HepG2 (cell line): Measurements from ENCODE around the gene PLEKHH3. TPM values are rescaled to one million over a fixed set of nuclear protein-coding genes. Genes with fewer than 3 reads are reported as not detected.

ENCODE experiments used
- ATAC-seq: fragments of 200-7000 bp; cut with Tn5 transposase; 3 replicates; pipeline ENCODE4 v1.9.1; 2020; ENCODE audit warnings: mild to moderate bottlenecking, moderate library complexity
- BruUV-seq: library from RNA; stranded (reverse); fragments of 400-500 nt; replicated peaks from 2 replicates; lab custom pipeline; 2021; lab: Mats Ljungman, UMichigan
- CTCF ChIA-PET: fragments of 300-600 bp; formaldehyde crosslinking; extraction: SDS; loops from one replicate; lab custom pipeline; 2021; ENCODE audit warnings: low total read pairs, inconsistent platforms, low intra/inter-chr PET ratio; lab: Yijun Ruan, JAX
- POLR2A ChIA-PET: fragments of 350-600 bp; sonication (Branson Sonifier 250); formaldehyde crosslinking; loops from one replicate; lab custom pipeline; 2020; ENCODE audit warnings: antibody characterized with exemption, inconsistent platforms; lab: Yijun Ruan, JAX
- DNase-seq: peaks from one replicate; pipeline ENCODE4 v3.0.0-alpha.2; 2015; ENCODE audit warnings: low spot score
- FAIRE-seq: peaks from 3 replicates; lab custom pipeline; 2011; peaks lifted over from hg19 to GRCh38; lab: Jason Lieb, UNC
- H2AFZ ChIP-seq: one replicate; pipeline ENCODE4 v1.6.1; 2011; ENCODE audit warnings: low read length, inconsistent platforms
- H3K27ac ChIP-seq: fragments of 300-600 bp; 3 replicates; pipeline ENCODE4 v1.8.0; 2011; ENCODE audit warnings: mixed run types, mild to moderate bottlenecking, mixed read lengths, low read length, inconsistent platforms; ENCODE audit not compliant: insufficient read depth; ENCODE audit errors: extremely low read length
- H3K27me3 ChIP-seq, 2 experiments: fragments of 200-600 bp in 1 of 2; 2 replicates in 1 of 2; 3 replicates in 1 of 2; pipeline versions ENCODE4 v1.6.0 to v1.8.0; 2011; ENCODE audit warnings: low read length in 2 of 2, mild to moderate bottlenecking in 2 of 2, moderate library complexity in 2 of 2, inconsistent platforms in 1 of 2; ENCODE audit not compliant: insufficient read depth in 2 of 2, control insufficient read depth in 1 of 2
- H3K36me3 ChIP-seq, 2 experiments: fragments of 200-600 bp in 1 of 2; replicated peaks in 1 of 2; 2 replicates in 1 of 2; 3 replicates in 1 of 2; pipeline versions ENCODE4 v1.5.1 to v1.8.0; 2011; ENCODE audit warnings: low read length in 2 of 2, inconsistent platforms in 1 of 2; ENCODE audit not compliant: insufficient read depth in 2 of 2, control insufficient read depth in 1 of 2
- H3K4me1 ChIP-seq: 2 replicates; pipeline ENCODE4 v1.5.1; 2012; ENCODE audit warnings: low read length, inconsistent platforms; ENCODE audit not compliant: insufficient read depth
- H3K4me2 ChIP-seq: 2 replicates; pipeline ENCODE4 v1.6.0; 2011; ENCODE audit warnings: low read depth, low read length, inconsistent platforms
- H3K4me3 ChIP-seq, 3 experiments: fragments of 200-600 bp in 1 of 3; sonication (generic), shearing (Covaris generic) in 1 of 3; replicated peaks in 1 of 3; 2 replicates each; pipeline ENCODE4 v1.5.1; 2011 to 2016; ENCODE audit warnings: low read length in 3 of 3, inconsistent platforms in 2 of 3, low read depth in 2 of 3, mild to moderate bottlenecking in 2 of 3, control low read depth in 1 of 3, mixed read lengths in 1 of 3; ENCODE audit not compliant: insufficient read depth in 1 of 3
- H3K79me2 ChIP-seq: one replicate; pipeline ENCODE4 v1.6.1; 2011; ENCODE audit warnings: low read length, inconsistent platforms; ENCODE audit not compliant: insufficient read depth
- H3K9ac ChIP-seq: 2 replicates; pipeline ENCODE4 v1.6.0; 2011; ENCODE audit warnings: mild to moderate bottlenecking, low read depth, low read length, inconsistent platforms; ENCODE audit not compliant: insufficient read depth
- H3K9me3 ChIP-seq: 2 replicates; pipeline ENCODE4 v1.5.1; 2012; ENCODE audit warnings: mild to moderate bottlenecking, low read length
- H4K20me1 ChIP-seq: 2 replicates; pipeline ENCODE4 v1.6.0; 2011; ENCODE audit warnings: inconsistent platforms, mild to moderate bottlenecking, low read length, moderate library complexity; ENCODE audit not compliant: insufficient read depth
- CHD2 ChIP-seq: IDR thresholded peaks from 2 replicates; pipeline ENCODE4 v1.6.1; 2011; ENCODE audit warnings: low read depth, low read length, improper control_type of control experiment
- DR1 ChIP-seq: sonication (generic); formaldehyde crosslinking; IDR thresholded peaks from 2 replicates; pipeline ENCODE4 v1.8.0; 2021; ENCODE audit warnings: mild to moderate bottlenecking, missing genetic modification reagents, inconsistent platforms
- ETV5 ChIP-seq: IDR thresholded peaks from 2 replicates; pipeline ENCODE4 v1.6.1; 2018; ENCODE audit warnings: missing biosample characterization, missing genetic modification reagents, inconsistent platforms, borderline replicate concordance
- IRX3 ChIP-seq: sonication (generic); formaldehyde crosslinking; IDR thresholded peaks from 2 replicates; pipeline ENCODE4 v1.8.1; 2023; ENCODE audit warnings: mild to moderate bottlenecking, low read depth, missing genetic modification reagents, borderline replicate concordance
- JUN ChIP-seq: sonication (generic); formaldehyde crosslinking; IDR thresholded peaks from 2 replicates; pipeline ENCODE4 v1.4.0; 2020; ENCODE audit warnings: mild to moderate bottlenecking, missing genetic modification reagents
- KLF13 ChIP-seq: sonication (generic); formaldehyde crosslinking; IDR thresholded peaks from 2 replicates; pipeline ENCODE4 v1.4.0; 2020; ENCODE audit warnings: mild to moderate bottlenecking, missing genetic modification reagents
- NFIC ChIP-seq: IDR thresholded peaks from 2 replicates; pipeline ENCODE4 v1.6.1; 2012; ENCODE audit warnings: mild to moderate bottlenecking, low read length, inconsistent platforms
- ZBTB38 ChIP-seq: sonication (generic); formaldehyde crosslinking; IDR thresholded peaks from 2 replicates; pipeline ENCODE4 v1.5.1; 2020; ENCODE audit warnings: mild to moderate bottlenecking, missing genetic modification reagents
- ZNF350 ChIP-seq: sonication (generic); formaldehyde crosslinking; IDR thresholded peaks from 2 replicates; pipeline ENCODE4 v1.4.0; 2020; ENCODE audit warnings: mild to moderate bottlenecking, low read depth, missing genetic modification reagents, borderline replicate concordance
- ZNF484 ChIP-seq: sonication (generic); formaldehyde crosslinking; IDR thresholded peaks from 2 replicates; pipeline ENCODE4 v1.5.1; 2020; ENCODE audit warnings: mild to moderate bottlenecking, low read depth, missing genetic modification reagents, borderline replicate concordance
- WGBS: methylation state at CpG from one replicate; pipeline ENCODE4 v1.1.6; 2017; ENCODE audit warnings: low lambda C conversion rate; 5-methylcytosine and 5-hydroxymethylcytosine counted together
- in situ Hi-C: cut with HindIII; loops from 2 replicates; pipeline ENCODE4 v1.10.0; 2017; ENCODE audit warnings: low pct_unique_long_range_greater_than_20kb; ENCODE audit not compliant: extremely low pct_ligation_motif_present
- intact Hi-C: fragments of 100-400 bp; cut with micrococcal nuclease; formaldehyde crosslinking; loops from one replicate; pipeline ENCODE4 v1.10.0; 2022; ENCODE audit not compliant: unreplicated experiment
- polyA plus RNA-seq, 8 experiments: library from polyadenylated mRNA; depleted of rRNA in 3 of 8; stranded (reverse) in 7 of 8; unstranded in 1 of 8; fragments of >200 nt; fragmentation: Illumina TruSeq in 4 of 8; extraction: Trizol in 4 of 8; gene quantifications; 2 replicates each; pipeline versions ENCODE4 v1.2.1 to v1.2.3, GENCODE V29; 2011 to 2016; ENCODE audit warnings: low read depth in 4 of 8, missing spikeins in 1 of 8, mixed read lengths in 1 of 8; ENCODE audit not compliant: insufficient read depth in 1 of 8
- total RNA-seq, 5 experiments: library from RNA; depleted of rRNA; stranded (reverse); fragments of >200 nt; fragmentation: Illumina TruSeq; extraction: Trizol; gene quantifications; 2 replicates each; pipeline ENCODE4 v1.2.3, GENCODE V29; 2016; ENCODE audit warnings: low read depth in 1 of 5
- TF ChIP-seq, protein P1 (sequence below): sonication (generic); formaldehyde crosslinking; IDR thresholded peaks from 2 replicates; pipeline ENCODE4 v1.4.0; 2020; ENCODE audit warnings: mild to moderate bottlenecking, missing genetic modification reagents
- TF ChIP-seq, protein P2 (sequence below): IDR thresholded peaks from 2 replicates; pipeline ENCODE4 v1.6.1; 2016; ENCODE audit warnings: low read depth, control low read depth
- TF ChIP-seq, protein P3 (sequence below): sonication (generic); formaldehyde crosslinking; IDR thresholded peaks from 2 replicates; pipeline ENCODE4 v1.8.0; 2022; ENCODE audit warnings: mild to moderate bottlenecking, missing genetic modification reagents; ENCODE audit not compliant: insufficient replicate concordance
- TF ChIP-seq, protein P4 (sequence below): sonication (generic); formaldehyde crosslinking; IDR thresholded peaks from 2 replicates; pipeline ENCODE4 v1.8.0; 2023; ENCODE audit warnings: mild to moderate bottlenecking, missing genetic modification reagents

Gene PLEKHH3
- total and polyA plus RNA-seq, 2 of the 13 experiments (the other 11 are each of a cell fraction or from before 2014, with no cell fraction given), result 6.0 to 19.9 TPM

DNA sequence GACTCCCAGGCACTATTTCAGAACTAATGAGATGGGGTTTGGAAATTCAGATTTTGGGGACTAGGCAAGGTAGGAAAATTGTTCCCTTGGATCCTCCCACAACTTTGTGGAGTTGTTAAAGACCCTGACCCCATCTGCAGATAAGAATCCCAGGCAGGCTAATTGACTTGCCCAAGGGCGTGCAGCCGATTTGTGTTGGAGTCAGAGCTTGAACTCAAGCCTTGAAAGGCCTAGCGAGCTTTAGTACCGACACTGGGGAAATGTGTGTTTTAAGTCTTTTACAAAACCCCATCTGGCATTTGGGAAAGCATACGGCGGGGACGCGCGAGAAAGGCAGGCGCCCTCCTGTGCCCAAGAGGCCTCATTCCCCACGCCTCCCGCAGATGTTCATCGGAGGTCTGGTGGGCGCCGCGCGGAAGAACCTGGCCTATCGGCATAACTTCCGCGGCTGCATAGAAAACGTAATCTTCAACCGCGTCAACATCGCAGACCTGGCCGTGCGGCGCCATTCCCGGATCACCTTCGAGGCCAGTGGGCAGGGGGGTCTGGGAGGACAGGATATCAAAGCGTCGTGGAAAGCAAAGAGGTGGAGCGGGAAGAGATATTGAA, 9.8 kb upstream of the PLEKHH3 start:
- H3K4me2 ChIP-seq, result no peak overlapping the region
- H2AFZ ChIP-seq, result no peak overlapping the region
- peaks cover 0 to 1% of the 10 kb centered on the region in 2 experiments; a peak in 2 of 5 replicates for H3K36me3 ChIP-seq
- no TSS peak for BruUV-seq
- peaks cover 17% of the 10 kb centered on the region for H3K4me1 ChIP-seq
- in situ Hi-C loops (no loop called here), intact Hi-C loops (no loop called here)
- no peak overlapping the region for H3K4me3 ChIP-seq
- H3K79me2 ChIP-seq, result no peaks in the 10 kb centered on the region
- ChIA-PET POLR2A (no interaction called here), CTCF (no interaction called here)
- no peaks in the 10 kb centered on the region for H3K27me3 ChIP-seq
- H4K20me1 ChIP-seq, result no peaks in the 10 kb centered on the region
- DNase-seq (no peak), ATAC-seq (no peak), FAIRE-seq (no peak)
- no peak for TF ChIP-seq NFIC
- TF ChIP-seq ZBTB38 (CRISPR knock-in tag), result 0 out of 2 replicates have a peak, but pooled peaks have one; percentile 32
- no peak for TF ChIP-seq JUN (CRISPR knock-in tag)
- TF ChIP-seq, protein P1, sequence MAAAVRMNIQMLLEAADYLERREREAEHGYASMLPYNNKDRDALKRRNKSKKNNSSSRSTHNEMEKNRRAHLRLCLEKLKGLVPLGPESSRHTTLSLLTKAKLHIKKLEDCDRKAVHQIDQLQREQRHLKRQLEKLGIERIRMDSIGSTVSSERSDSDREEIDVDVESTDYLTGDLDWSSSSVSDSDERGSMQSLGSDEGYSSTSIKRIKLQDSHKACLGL (CRISPR knock-in tag), result no peak
- no peak for TF ChIP-seq CHD2
- H3K9ac ChIP-seq, result no peak overlapping the region
- H3K9me3 ChIP-seq, result no peaks in the 10 kb centered on the region
- 97% methylated on average over 32 of the region's 32 CpGs for WGBS
- no peak overlapping the region for H3K27ac ChIP-seq

DNA sequence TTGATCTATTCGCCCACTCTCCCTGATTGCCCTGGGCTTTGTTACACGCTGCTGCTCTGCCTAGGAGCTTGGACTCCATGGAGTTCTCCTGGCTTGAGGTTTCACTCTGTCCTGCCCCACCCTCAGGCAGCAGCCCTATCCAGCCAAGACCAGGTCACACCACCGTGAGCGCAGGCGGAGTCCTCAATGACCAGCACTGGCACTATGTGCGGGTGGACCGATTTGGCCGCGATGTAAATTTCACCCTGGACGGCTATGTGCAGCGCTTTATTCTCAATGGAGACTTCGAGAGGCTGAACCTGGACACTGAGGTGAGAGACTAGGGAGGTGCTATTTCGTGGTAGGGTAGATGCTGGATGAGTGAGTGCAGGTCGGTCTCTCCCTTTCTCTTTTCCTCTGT, 9.0 kb upstream of the PLEKHH3 start:
- ChIA-PET CTCF (no interaction called here), POLR2A (no interaction called here)
- Histone ChIP-seq H3K4me1 (peaks cover 25% of the 10 kb centered on the region), H3K27me3 (no peaks in the 10 kb centered on the region), H4K20me1 (no peaks in the 10 kb centered on the region), H3K9ac (no peak overlapping the region), H3K27ac (no peak overlapping the region), H2AFZ (no peak overlapping the region), H3K79me2 (no peaks in the 10 kb centered on the region), H3K4me3 (no peak overlapping the region), H3K9me3 (no peaks in the 10 kb centered on the region), H3K36me3 (no peaks in the 10 kb centered on the region; a peak in 1 of 5 replicates), H3K4me2 (no peak overlapping the region)
- 97% methylated on average over 14 of the region's 14 CpGs for WGBS
- DNase-seq, result no peak
- BruUV-seq, result no TSS peak
- in situ Hi-C loops (no loop called here), intact Hi-C loops (no loop called here)
- ATAC-seq, result no peak
- FAIRE-seq, result no peak
- TF ChIP-seq DR1 (CRISPR knock-in tag) (no peak), KLF13 (CRISPR knock-in tag) (no peak), ZNF350 (no peak), ETV5 (CRISPR knock-in tag) (no peak), IRX3 (no peak), ZNF484 (CRISPR knock-in tag) (no peak)
- TF ChIP-seq, protein P2, sequence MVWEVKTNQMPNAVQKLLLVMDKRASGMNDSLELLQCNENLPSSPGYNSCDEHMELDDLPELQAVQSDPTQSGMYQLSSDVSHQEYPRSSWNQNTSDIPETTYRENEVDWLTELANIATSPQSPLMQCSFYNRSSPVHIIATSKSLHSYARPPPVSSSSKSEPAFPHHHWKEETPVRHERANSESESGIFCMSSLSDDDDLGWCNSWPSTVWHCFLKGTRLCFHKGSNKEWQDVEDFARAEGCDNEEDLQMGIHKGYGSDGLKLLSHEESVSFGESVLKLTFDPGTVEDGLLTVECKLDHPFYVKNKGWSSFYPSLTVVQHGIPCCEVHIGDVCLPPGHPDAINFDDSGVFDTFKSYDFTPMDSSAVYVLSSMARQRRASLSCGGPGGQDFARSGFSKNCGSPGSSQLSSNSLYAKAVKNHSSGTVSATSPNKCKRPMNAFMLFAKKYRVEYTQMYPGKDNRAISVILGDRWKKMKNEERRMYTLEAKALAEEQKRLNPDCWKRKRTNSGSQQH, result no peak
- TF ChIP-seq, protein P3, sequence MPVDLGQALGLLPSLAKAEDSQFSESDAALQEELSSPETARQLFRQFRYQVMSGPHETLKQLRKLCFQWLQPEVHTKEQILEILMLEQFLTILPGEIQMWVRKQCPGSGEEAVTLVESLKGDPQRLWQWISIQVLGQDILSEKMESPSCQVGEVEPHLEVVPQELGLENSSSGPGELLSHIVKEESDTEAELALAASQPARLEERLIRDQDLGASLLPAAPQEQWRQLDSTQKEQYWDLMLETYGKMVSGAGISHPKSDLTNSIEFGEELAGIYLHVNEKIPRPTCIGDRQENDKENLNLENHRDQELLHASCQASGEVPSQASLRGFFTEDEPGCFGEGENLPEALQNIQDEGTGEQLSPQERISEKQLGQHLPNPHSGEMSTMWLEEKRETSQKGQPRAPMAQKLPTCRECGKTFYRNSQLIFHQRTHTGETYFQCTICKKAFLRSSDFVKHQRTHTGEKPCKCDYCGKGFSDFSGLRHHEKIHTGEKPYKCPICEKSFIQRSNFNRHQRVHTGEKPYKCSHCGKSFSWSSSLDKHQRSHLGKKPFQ (CRISPR knock-in tag), result no peak
- TF ChIP-seq, protein P4, sequence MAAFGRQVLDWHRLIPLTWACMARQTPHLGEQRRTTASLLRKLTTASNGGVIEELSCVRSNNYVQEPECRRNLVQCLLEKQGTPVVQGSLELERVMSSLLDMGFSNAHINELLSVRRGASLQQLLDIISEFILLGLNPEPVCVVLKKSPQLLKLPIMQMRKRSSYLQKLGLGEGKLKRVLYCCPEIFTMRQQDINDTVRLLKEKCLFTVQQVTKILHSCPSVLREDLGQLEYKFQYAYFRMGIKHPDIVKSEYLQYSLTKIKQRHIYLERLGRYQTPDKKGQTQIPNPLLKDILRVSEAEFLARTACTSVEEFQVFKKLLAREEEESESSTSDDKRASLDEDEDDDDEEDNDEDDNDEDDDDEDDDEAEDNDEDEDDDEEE, result no peak
